ENCODE results near the gene SP110. TPM values are rescaled to one million over a fixed set of nuclear protein-coding genes. Genes with fewer than 3 reads are reported as not detected.
"Not testable (repeated sequence)": the region's sequence is repeated elsewhere in the genome, so short reads cannot be mapped to it uniquely, and the experiment has no call there.

Gene SP110
- total and polyA plus RNA-seq, 2 donors (not counting 1 experiment from before 2014, with no cell fraction given): 162 to 280 TPM

GRCh38 chr2:230267059-230267458, 47.3 kb upstream of the SP110 start:
- Histone ChIP-seq H3K4me1 (ENCODE audit: control insufficient read depth in 2 of 2, insufficient read depth in 2 of 2, low read length in 2 of 2) (peaks cover 40 to 43% of the 10 kb centered on the region in 2 donors), H3K9me3 (ENCODE audit: control extremely low read depth in 1 of 3, control insufficient read depth in 2 of 3, insufficient read depth in 1 of 3, low read length in 2 of 3) (peaks cover 0 to 2% (median 0%) of the 10 kb centered on the region in 3 donors), H3K27me3 (replicated peaks in 1 of 4; ENCODE audit: control extremely low read depth in 1 of 4, control insufficient read depth in 3 of 4, insufficient read depth in 4 of 4, low read length in 3 of 4) (no peaks in the 10 kb centered on the region), H2AFZ (ENCODE audit: insufficient read depth, low read depth, low read length, poor library complexity, severe bottlenecking) (no peak overlapping the region), H3K9ac (ENCODE audit: low read length) (no peak overlapping the region), H3K27ac (ENCODE audit: low read length in 2 of 2) (peak overlapping the region; percentile 42 to 71), H4K20me1 (ENCODE audit: control insufficient read depth, insufficient read depth, low read length, poor library complexity, severe bottlenecking) (peaks cover 46% of the 10 kb centered on the region), H3K4me3 (ENCODE audit: control extremely low read depth in 1 of 5, extremely low read depth in 1 of 5, insufficient read depth in 1 of 5, low read depth in 2 of 5, low read length in 4 of 5) (no peak overlapping the region), H3K36me3 (replicated peaks in 1 of 2; ENCODE audit: control extremely low read depth in 1 of 2, control insufficient read depth in 1 of 2, extremely low read depth in 1 of 2, insufficient read depth in 2 of 2, low read length in 1 of 2) (peaks cover 29 to 88% of the 10 kb centered on the region in 2 experiments), H3K79me2 (ENCODE audit: control insufficient read depth, insufficient read depth, low read length) (peaks cover 63% of the 10 kb centered on the region), H3K4me2 (replicated peaks; ENCODE audit: low read depth, low read length, poor library complexity, severe bottlenecking) (peak overlapping the region; percentile 1)
- POLR2A ChIA-PET: interaction anchor here (1.1 to 1.2 kb wide), 2 partner anchors 9 to 47 kb away, joined by 3 to 6 read pairs; no protein-coding TSS in a partner anchor
- Mint-ChIP-seq H3K27ac (peak overlapping the region; percentile 93), H3K4me3 (peak overlapping the region; percentile 73), H3K4me1 (peaks cover 76% of the 10 kb centered on the region), H3K27me3 (no peaks in the 10 kb centered on the region), H3K9me3 (ENCODE audit: insufficient read depth) (no peaks in the 10 kb centered on the region)
- peak; percentile 39 for ATAC-seq (ENCODE audit: low read depth)
- WGBS (ENCODE audit: insufficient coverage): no CpG with 5 or more reads among the region's 1 CpG
- intact Hi-C loops (cut with micrococcal nuclease): loop anchor here (1.0 to 10.0 kb wide), 4 partner anchors 10 to 202 kb away; partner anchors contain the start of gene SLC16A14
- no peak for DNase-seq
- CTCF ChIA-PET: interaction anchor here (0.6 to 1.5 kb wide), 3 partner anchors 46 to 345 kb away, joined by 3 to 8 read pairs (median 4); no protein-coding TSS in a partner anchor
- no peak for TF ChIP-seq CTCF (IDR thresholded peaks at IDR 0.05)
- TF ChIP-seq EZH2 (IDR thresholded peaks at IDR 0.05; ENCODE audit: borderline replicate concordance, insufficient read depth, low read depth, low read length, poor library complexity, severe bottlenecking): no peak

GRCh38 chr2:230266638-230267037, 46.9 kb upstream of the SP110 start:
- H3K27ac ChIP-seq (ENCODE audit: low read length in 2 of 2): peak overlapping the region; percentile 42 to 71
- peaks cover 26 to 86% of the 10 kb centered on the region in 2 experiments for H3K36me3 ChIP-seq (replicated peaks in 1 of 2; ENCODE audit: control extremely low read depth in 1 of 2, control insufficient read depth in 1 of 2, extremely low read depth in 1 of 2, insufficient read depth in 2 of 2, low read length in 1 of 2)
- H3K4me1 ChIP-seq (ENCODE audit: control insufficient read depth in 2 of 2, insufficient read depth in 2 of 2, low read length in 2 of 2): peaks cover 43 to 47% of the 10 kb centered on the region in 2 donors
- Mint-ChIP-seq H3K27ac (peak overlapping the region; percentile 78), H3K4me3 (peak overlapping the region; percentile 8), H3K9me3 (ENCODE audit: insufficient read depth) (no peaks in the 10 kb centered on the region), H3K27me3 (no peaks in the 10 kb centered on the region), H3K4me1 (peaks cover 81% of the 10 kb centered on the region)
- H3K9ac ChIP-seq (ENCODE audit: low read length): no peak overlapping the region
- H3K79me2 ChIP-seq (ENCODE audit: control insufficient read depth, insufficient read depth, low read length): peaks cover 68% of the 10 kb centered on the region
- H3K9me3 ChIP-seq (ENCODE audit: control extremely low read depth in 1 of 3, control insufficient read depth in 2 of 3, insufficient read depth in 1 of 3, low read length in 2 of 3): peaks cover 0 to 1% (median 0%) of the 10 kb centered on the region in 3 donors
- ChIA-PET CTCF (interaction anchor here (1.3 to 1.9 kb wide), 3 partner anchors 39 to 346 kb away, joined by 4 to 8 read pairs (median 6); no protein-coding TSS in a partner anchor), POLR2A (interaction anchor here (0.7 to 1.2 kb wide), 3 partner anchors 9 to 46 kb away, joined by 3 to 6 read pairs (median 3); no protein-coding TSS in a partner anchor)
- ATAC-seq (ENCODE audit: low read depth): peak; percentile 46
- peak; percentile 53 for DNase-seq
- H4K20me1 ChIP-seq (ENCODE audit: control insufficient read depth, insufficient read depth, low read length, poor library complexity, severe bottlenecking): peaks cover 46% of the 10 kb centered on the region
- no peaks in the 10 kb centered on the region for H3K27me3 ChIP-seq (replicated peaks in 1 of 4; ENCODE audit: control extremely low read depth in 1 of 4, control insufficient read depth in 3 of 4, insufficient read depth in 4 of 4, low read length in 3 of 4)
- peak overlapping the region; percentile 1 for H3K4me2 ChIP-seq (replicated peaks; ENCODE audit: low read depth, low read length, poor library complexity, severe bottlenecking)
- TF ChIP-seq CTCF (IDR thresholded peaks at IDR 0.05) (no peak), EZH2 (IDR thresholded peaks at IDR 0.05; ENCODE audit: borderline replicate concordance, insufficient read depth, low read depth, low read length, poor library complexity, severe bottlenecking) (no peak)
- H3K4me3 ChIP-seq (ENCODE audit: control extremely low read depth in 1 of 5, extremely low read depth in 1 of 5, insufficient read depth in 1 of 5, low read depth in 2 of 5, low read length in 4 of 5): no peak overlapping the region
- intact Hi-C loops (cut with micrococcal nuclease): loop anchor here (1.0 to 10.0 kb wide), 4 partner anchors 9 to 202 kb away; partner anchors contain the start of gene SLC16A14
- 77% methylated on average over 4 of the region's 4 CpGs for WGBS (ENCODE audit: insufficient coverage)
- H2AFZ ChIP-seq (ENCODE audit: insufficient read depth, low read depth, low read length, poor library complexity, severe bottlenecking): no peak overlapping the region

- H3K4me1 ChIP-seq (ENCODE audit: control insufficient read depth in 2 of 2, insufficient read depth in 2 of 2, low read length in 2 of 2): peaks cover 43 to 51% of the 10 kb centered on the region in 2 donors
- CTCF ChIA-PET: interaction anchor here (1.2 to 1.9 kb wide), 2 partner anchors 37 to 62 kb away, joined by 3 to 6 read pairs; no protein-coding TSS in a partner anchor
- H3K4me2 ChIP-seq (replicated peaks; ENCODE audit: low read depth, low read length, poor library complexity, severe bottlenecking); H3K27me3 ChIP-seq (replicated peaks in 1 of 4; ENCODE audit: control extremely low read depth in 1 of 4, control insufficient read depth in 3 of 4, insufficient read depth in 4 of 4, low read length in 3 of 4); H3K27me3 Mint-ChIP-seq; ATAC-seq (ENCODE audit: low read depth); H3K27ac ChIP-seq (ENCODE audit: low read length in 2 of 2); H2AFZ ChIP-seq (ENCODE audit: insufficient read depth, low read depth, low read length, poor library complexity, severe bottlenecking); H3K9me3 Mint-ChIP-seq (ENCODE audit: insufficient read depth); H3K9me3 ChIP-seq (ENCODE audit: control extremely low read depth in 1 of 3, control insufficient read depth in 2 of 3, insufficient read depth in 1 of 3, low read length in 2 of 3); H3K9ac ChIP-seq (ENCODE audit: low read length); H3K4me3 Mint-ChIP-seq; POLR2A ChIA-PET; H3K4me3 ChIP-seq (ENCODE audit: control extremely low read depth in 1 of 5, extremely low read depth in 1 of 5, insufficient read depth in 1 of 5, low read depth in 2 of 5, low read length in 4 of 5); DNase-seq: not testable (repeated sequence)
- H3K79me2 ChIP-seq (ENCODE audit: control insufficient read depth, insufficient read depth, low read length): peaks cover 80% of the 10 kb centered on the region
- Mint-ChIP-seq H3K4me1 (peaks cover 92% of the 10 kb centered on the region), H3K27ac (peak overlapping the region; percentile 75)
- peaks cover 34% of the 10 kb centered on the region for H4K20me1 ChIP-seq (ENCODE audit: control insufficient read depth, insufficient read depth, low read length, poor library complexity, severe bottlenecking)
- H3K36me3 ChIP-seq (replicated peaks in 1 of 2; ENCODE audit: control extremely low read depth in 1 of 2, control insufficient read depth in 1 of 2, extremely low read depth in 1 of 2, insufficient read depth in 2 of 2, low read length in 1 of 2): peaks cover 19 to 79% of the 10 kb centered on the region in 2 experiments
- intact Hi-C loops (cut with micrococcal nuclease): loop anchor here (5.0 to 10.0 kb wide), 2 partner anchors 52 to 200 kb away; partner anchors contain the start of gene SLC16A14
- WGBS (ENCODE audit: insufficient coverage): 88% methylated on average over 4 of the region's 4 CpGs
Measured at GRCh38 chr2:230264945-230265344, 45.2 kb upstream of the SP110 start.

All from B cell (primary cell).